ENCODE results near the gene ZNF609. TPM values are rescaled to one million over a fixed set of nuclear protein-coding genes. Genes with fewer than 3 reads are reported as not detected.
A peak's percentile ranks its signal among the peaks of the same experiment; 100 is the strongest.

ZNF609 gene
- total RNA-seq, 1 donor from 2014 or later, result 28.6 TPM

DNA sequence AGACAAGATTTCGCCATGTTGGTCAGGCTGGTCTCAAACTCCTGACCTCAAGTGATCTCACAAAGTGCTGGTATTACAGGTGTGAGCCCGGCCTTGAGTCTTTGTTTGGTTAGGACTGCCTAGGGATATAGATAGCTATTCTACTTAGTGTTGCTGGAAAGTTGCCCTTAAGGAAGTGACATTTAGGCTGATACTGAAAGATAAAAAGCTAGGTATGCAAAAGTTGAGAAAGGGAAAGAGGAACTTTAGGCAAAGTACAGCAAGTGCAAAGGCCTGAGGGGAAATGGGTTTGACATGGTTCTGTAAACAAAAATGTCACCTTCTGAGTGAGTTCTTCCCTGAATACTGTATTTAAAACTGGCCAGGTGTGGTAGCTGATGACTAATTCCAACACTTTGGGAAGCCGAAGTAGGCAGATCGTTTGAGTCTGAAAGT, 111.5 kb downstream of the ZNF609 start:
- ChIA-PET CTCF (no interaction called here), POLR2A (interaction anchor here (0.6 to 1.3 kb wide), 3 partner anchors 112 to 123 kb away, joined by 3 to 7 read pairs (median 6); no protein-coding TSS in a partner anchor)
- DNase-seq (no peak), ATAC-seq (ENCODE audit: low read depth) (peak; percentile 72)
- peak overlapping the region; percentile 42 for H3K4me3 Mint-ChIP-seq
- no peaks in the 10 kb centered on the region for H3K27me3 Mint-ChIP-seq
- H3K27ac Mint-ChIP-seq, result peak overlapping the region; percentile 89
- TF ChIP-seq, protein P1, sequence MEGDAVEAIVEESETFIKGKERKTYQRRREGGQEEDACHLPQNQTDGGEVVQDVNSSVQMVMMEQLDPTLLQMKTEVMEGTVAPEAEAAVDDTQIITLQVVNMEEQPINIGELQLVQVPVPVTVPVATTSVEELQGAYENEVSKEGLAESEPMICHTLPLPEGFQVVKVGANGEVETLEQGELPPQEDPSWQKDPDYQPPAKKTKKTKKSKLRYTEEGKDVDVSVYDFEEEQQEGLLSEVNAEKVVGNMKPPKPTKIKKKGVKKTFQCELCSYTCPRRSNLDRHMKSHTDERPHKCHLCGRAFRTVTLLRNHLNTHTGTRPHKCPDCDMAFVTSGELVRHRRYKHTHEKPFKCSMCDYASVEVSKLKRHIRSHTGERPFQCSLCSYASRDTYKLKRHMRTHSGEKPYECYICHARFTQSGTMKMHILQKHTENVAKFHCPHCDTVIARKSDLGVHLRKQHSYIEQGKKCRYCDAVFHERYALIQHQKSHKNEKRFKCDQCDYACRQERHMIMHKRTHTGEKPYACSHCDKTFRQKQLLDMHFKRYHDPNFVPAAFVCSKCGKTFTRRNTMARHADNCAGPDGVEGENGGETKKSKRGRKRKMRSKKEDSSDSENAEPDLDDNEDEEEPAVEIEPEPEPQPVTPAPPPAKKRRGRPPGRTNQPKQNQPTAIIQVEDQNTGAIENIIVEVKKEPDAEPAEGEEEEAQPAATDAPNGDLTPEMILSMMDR (IDR thresholded peaks at IDR 0.05), result no peak
- intact Hi-C loops (cut with micrococcal nuclease), result loop anchor here (5.0 kb wide), 2 partner anchors 65 to 80 kb away; no protein-coding TSS in a partner anchor
- H3K36me3 Mint-ChIP-seq (ENCODE audit: low read depth), result peaks cover 3% of the 10 kb centered on the region
- H3K4me1 Mint-ChIP-seq, result peaks cover 72% of the 10 kb centered on the region
- no peaks in the 10 kb centered on the region for H3K9me3 Mint-ChIP-seq

DNA sequence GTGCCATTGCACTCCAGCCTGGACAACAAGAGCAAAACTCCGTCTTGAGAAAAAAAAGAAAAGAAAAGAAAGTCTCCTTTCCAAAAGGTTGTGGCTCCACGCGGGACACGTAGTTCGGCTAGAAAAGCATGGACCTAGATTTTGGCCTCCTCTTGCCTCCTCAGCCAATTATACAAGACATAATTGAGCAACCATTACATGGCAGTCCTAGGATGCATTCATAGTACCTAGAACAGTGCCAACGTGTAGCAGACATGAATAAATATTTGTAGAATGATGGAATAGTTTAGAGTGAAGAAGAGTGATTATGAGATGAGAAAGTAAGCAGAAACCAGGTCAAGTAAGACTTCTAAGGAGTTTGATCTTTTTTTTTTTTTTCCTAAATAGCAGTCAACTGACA, 112.5 kb downstream of the ZNF609 start:
- Mint-ChIP-seq H3K9me3 (no peaks in the 10 kb centered on the region), H3K27ac (peak overlapping the region; percentile 89), H3K4me3 (no peak overlapping the region), H3K4me1 (peaks cover 68% of the 10 kb centered on the region), H3K36me3 (ENCODE audit: low read depth) (peaks cover 1% of the 10 kb centered on the region), H3K27me3 (no peaks in the 10 kb centered on the region)
- ATAC-seq (ENCODE audit: low read depth), result no peak
- intact Hi-C loops (cut with micrococcal nuclease), result loop anchor here (5.0 kb wide), 2 partner anchors 66 to 79 kb away; no protein-coding TSS in a partner anchor
- ChIA-PET CTCF (no interaction called here), POLR2A (interaction anchor here (0.7 to 1.3 kb wide), 2 partner anchors 113 to 1932 kb away, joined by 3 to 4 read pairs; partner anchors contain the start of gene ZWILCH)
- TF ChIP-seq, protein P1 (IDR thresholded peaks at IDR 0.05), result no peak
- DNase-seq, result no peak

DNA sequence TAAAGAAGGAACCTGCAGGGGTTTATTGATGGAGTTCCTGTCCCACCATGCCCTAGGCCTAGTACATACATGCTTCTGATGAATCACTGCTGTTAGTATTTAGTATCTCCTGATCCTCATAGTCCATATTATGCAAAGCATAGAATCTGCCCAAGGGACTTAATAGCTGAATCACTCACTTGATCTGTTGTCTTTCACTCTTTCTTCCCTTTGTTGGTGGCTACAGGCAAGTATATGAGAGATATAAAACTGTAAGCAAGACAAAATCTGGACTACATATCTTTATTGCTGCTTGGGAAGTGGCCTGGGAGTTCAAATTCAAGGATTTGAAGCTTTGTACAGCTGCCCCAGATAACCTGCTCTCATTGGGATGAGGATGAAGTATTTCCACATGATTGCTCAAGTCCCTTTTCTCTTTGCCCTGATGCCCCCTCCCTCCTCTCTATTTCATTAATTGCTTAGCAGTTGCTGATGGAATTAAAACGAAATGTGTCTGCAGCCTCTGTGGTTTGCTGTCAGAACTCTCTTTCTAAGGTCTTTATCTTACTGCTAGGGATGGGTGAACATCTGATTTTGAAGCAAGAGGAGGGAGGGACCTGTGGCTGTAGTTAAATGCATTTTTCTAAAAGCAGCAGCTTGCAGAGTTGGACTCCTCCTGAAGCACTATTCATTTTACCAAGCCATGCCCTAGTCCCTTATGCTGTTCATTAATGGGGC, 114.1 kb downstream of the ZNF609 start:
- H3K4me3 Mint-ChIP-seq, result no peak overlapping the region
- POLR2A ChIA-PET, result interaction anchor here (0.6 to 1.2 kb wide), 3 partner anchors 12 to 25 kb away, joined by 3 to 16 read pairs (median 3); no protein-coding TSS in a partner anchor

DNA sequence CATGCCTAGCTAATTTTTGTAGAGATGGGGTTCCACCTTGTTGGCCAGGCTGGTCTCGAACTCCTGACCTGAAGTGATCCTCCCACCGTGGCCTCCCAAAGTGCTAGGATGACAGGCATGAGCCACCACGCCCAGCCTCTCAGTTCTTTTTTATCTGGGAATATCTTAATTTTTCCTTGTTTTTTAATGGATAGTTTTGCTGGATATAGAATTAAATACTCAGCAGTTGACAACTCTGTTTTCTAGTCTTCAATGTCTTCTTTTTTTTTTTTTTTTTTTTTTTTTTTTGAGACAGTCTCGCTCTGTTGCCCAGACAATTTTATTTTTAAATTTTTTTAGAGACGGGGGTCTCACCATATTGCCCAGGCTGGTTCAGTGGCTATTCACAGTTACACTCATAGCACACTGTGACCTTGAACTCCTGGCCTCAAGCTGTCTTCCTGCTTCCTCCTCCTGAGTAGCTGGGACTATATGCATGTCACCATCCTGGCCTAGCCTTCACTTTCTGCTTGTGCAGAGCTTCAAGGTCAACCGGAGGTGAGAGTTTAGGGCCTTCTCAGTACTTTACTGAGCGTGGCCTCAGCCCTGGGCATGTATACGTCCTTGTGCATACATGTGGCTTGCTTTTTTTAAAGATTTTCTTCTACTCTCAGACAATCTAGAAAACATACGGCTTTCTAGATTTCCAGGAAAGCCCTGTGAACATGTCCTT, 120.5 kb downstream of the ZNF609 start:
- ATAC-seq (ENCODE audit: low read depth), result no peak

More for the DNA sequence above, 114.1 kb downstream of the ZNF609 start:
- Mint-ChIP-seq H3K4me1 (peaks cover 53% of the 10 kb centered on the region), H3K9me3 (no peaks in the 10 kb centered on the region), H3K27ac (peak overlapping the region; percentile 83), H3K27me3 (no peaks in the 10 kb centered on the region), H3K36me3 (ENCODE audit: low read depth) (no peaks in the 10 kb centered on the region)
- TF ChIP-seq, protein P1 (IDR thresholded peaks at IDR 0.05), result no peak
- ATAC-seq (ENCODE audit: low read depth) (peak; percentile 79), DNase-seq (no peak)
- CTCF ChIA-PET, result interaction anchor here (0.8 kb wide), 1 partner anchor 77 kb away, joined by 3 read pairs; no protein-coding TSS in a partner anchor
- intact Hi-C loops (cut with micrococcal nuclease), result loop anchor here (5.0 kb wide), 2 partner anchors 67 to 78 kb away; no protein-coding TSS in a partner anchor

More for the DNA sequence above, 120.5 kb downstream of the ZNF609 start:
- no peak for DNase-seq
- Mint-ChIP-seq H3K9me3 (peaks cover 2% of the 10 kb centered on the region), H3K4me3 (no peak overlapping the region), H3K36me3 (ENCODE audit: low read depth) (peaks cover 10% of the 10 kb centered on the region), H3K27me3 (no peaks in the 10 kb centered on the region), H3K4me1 (peaks cover 5% of the 10 kb centered on the region), H3K27ac (no peak overlapping the region)
- intact Hi-C loops (cut with micrococcal nuclease), result no loop called here
- ChIA-PET CTCF (no interaction called here), POLR2A (no interaction called here)
- TF ChIP-seq, protein P1 (IDR thresholded peaks at IDR 0.05), result no peak
